Thymus (tissue), 14 donors: ENCODE measurements around the gene FNDC1. TPM values are rescaled to one million over a fixed set of nuclear protein-coding genes. Genes with fewer than 3 reads are reported as not detected.
"Not testable (repeated sequence)": the region's sequence is repeated elsewhere in the genome, so short reads cannot be mapped to it uniquely, and the experiment has no call there.

ENCODE experiments used
- DNase-seq, 9 donors: peaks; one replicate each; pipeline ENCODE4 v3.0.0-alpha.2; 2013; ENCODE audit warnings: low spot score in 9 of 9, low read depth in 6 of 9, missing footprints in 1 of 9
- H3K27ac ChIP-seq, 2 donors: one replicate each; pipeline ENCODE4 v1.5.1; 2013; ENCODE audit warnings: control low read depth in 1 of 2, low read depth in 1 of 2, low read length in 1 of 2, mild to moderate bottlenecking in 1 of 2, moderate library complexity in 1 of 2
- H3K27me3 ChIP-seq, 2 donors: one replicate each; pipeline ENCODE4 v1.5.1; 2013; ENCODE audit warnings: low read length in 1 of 2; ENCODE audit not compliant: control insufficient read depth in 2 of 2, insufficient read depth in 1 of 2
- H3K36me3 ChIP-seq, 2 donors: one replicate each; pipeline ENCODE4 v1.5.1; 2013; ENCODE audit warnings: low read length in 1 of 2, mild to moderate bottlenecking in 1 of 2, moderate library complexity in 1 of 2; ENCODE audit not compliant: control insufficient read depth in 2 of 2, insufficient read depth in 2 of 2
- H3K4me1 ChIP-seq, 2 donors: one replicate each; pipeline ENCODE4 v1.5.1; 2013; ENCODE audit warnings: low read length in 2 of 2; ENCODE audit not compliant: control insufficient read depth in 2 of 2, insufficient read depth in 2 of 2
- H3K4me3 ChIP-seq, 2 donors: one replicate each; pipeline ENCODE4 v1.5.1; 2013; ENCODE audit warnings: low read length in 2 of 2, control low read depth in 1 of 2, mild to moderate bottlenecking in 1 of 2
- H3K9me3 ChIP-seq, 2 donors: one replicate each; pipeline ENCODE4 v1.5.1; 2013; ENCODE audit warnings: low read length in 1 of 2, mild to moderate bottlenecking in 1 of 2; ENCODE audit not compliant: control insufficient read depth in 2 of 2, insufficient read depth in 1 of 2
- WGBS: extraction: QIAGEN DNeasy Blood & Tissue Kit; methylation state at CpG from one replicate; pipeline ENCODE4 v1.1.7; 2013; 5-methylcytosine and 5-hydroxymethylcytosine counted together
- long read RNA-seq, 10 donors: transcript quantifications; one replicate each; lab custom pipeline, GENCODE V29; 2026
- polyA plus RNA-seq: library from polyadenylated mRNA; stranded (reverse); fragments of 200-250 nt; gene quantifications from one replicate; pipeline ENCODE4 v1.2.3, GENCODE V29; 2013
- total RNA-seq: library from RNA; stranded (reverse); fragments of 120-200 nt; gene quantifications from one replicate; pipeline ENCODE4 v1.2.4, GENCODE V29; 2013
- donor health status: healthy.

The FNDC1 gene
- 0.47 TPM for total RNA-seq
- polyA plus RNA-seq = 0.07 TPM
- long read RNA-seq, donor 1 = 0 reads
- long read RNA-seq, donor 2 = 0 reads
- long read RNA-seq, donor 3 = 0 reads
- long read RNA-seq, donor 4 = 0 reads
- long read RNA-seq, donor 5 = 0 reads
- long read RNA-seq, donor 6 = 0 reads
- long read RNA-seq, donor 7 = 0 reads
- long read RNA-seq, donor 8 = 0 reads
- long read RNA-seq, donor 9 = 0 reads
- long read RNA-seq, donor 10 = 0 reads

- DNase-seq = peak in 5 of 9 donors; percentile 20 to 48 (median 27)
- Histone ChIP-seq H3K4me3 (peak within 1 kb of the TSS in 1 of 2 donors; percentile 44), H3K4me1 (peaks cover 4 to 14% of the 10 kb centered on the region in 2 donors), H3K36me3 (no peaks in the 10 kb centered on the region), H3K9me3 (no peaks in the 10 kb centered on the region), H3K27ac (no peak within 1 kb of the TSS), H3K27me3 (peaks cover 50 to 91% of the 10 kb centered on the region in 2 donors)
- WGBS = 1% methylated on average over 59 of the region's 59 CpGs
Observed at GRCh38 chr6:159169193-159169555, at the start of gene FNDC1. FNDC1 (plus strand) TSS chr6:159169400; CDS start chr6:159169597, 197 bp downstream.

- no peaks in the 10 kb centered on the region for H3K9me3 ChIP-seq
- no peak overlapping the region for H3K4me3 ChIP-seq
- H3K4me1 ChIP-seq = peaks cover 0 to 10% of the 10 kb centered on the region in 2 donors
- 96% methylated on average over 7 of the region's 7 CpGs for whole genome bisulfite sequencing
- H3K27me3 ChIP-seq = no peaks in the 10 kb centered on the region
- no peaks in the 10 kb centered on the region for H3K36me3 ChIP-seq
- peak overlapping the region in 1 of 2 donors; percentile 31 for H3K27ac ChIP-seq
- no peak for DNase-seq
Observed at GRCh38 chr6:159119791-159120190, 49.4 kb upstream of the FNDC1 start.

- Histone ChIP-seq H3K9me3 (no peaks in the 10 kb centered on the region), H3K4me1 (peaks cover 0 to 10% of the 10 kb centered on the region in 2 donors), H3K4me3 (no peak overlapping the region), H3K36me3 (no peaks in the 10 kb centered on the region), H3K27me3 (no peaks in the 10 kb centered on the region), H3K27ac (no peak overlapping the region)
- no peak for DNase-seq
- 92% methylated on average over 5 of the region's 5 CpGs for whole genome bisulfite sequencing
Observed at GRCh38 chr6:159121486-159121885, 47.7 kb upstream of the FNDC1 start.

GRCh38 chr6:159122453-159122852 is 46.7 kb upstream of the FNDC1 start:
- Histone ChIP-seq H3K4me1 (peaks cover 0 to 8% of the 10 kb centered on the region in 2 donors), H3K27me3 (no peaks in the 10 kb centered on the region), H3K9me3 (no peaks in the 10 kb centered on the region), H3K36me3 (no peaks in the 10 kb centered on the region), H3K27ac (no peak overlapping the region), H3K4me3 (no peak overlapping the region)
- WGBS = 95% methylated on average over 4 of the region's 4 CpGs
- DNase-seq = no peak

GRCh38 chr6:159123831-159124230 is 45.4 kb upstream of the FNDC1 start:
- not testable (repeated sequence) for H3K36me3 ChIP-seq, H3K4me1 ChIP-seq, H3K27ac ChIP-seq, H3K27me3 ChIP-seq, H3K4me3 ChIP-seq, H3K9me3 ChIP-seq, DNase-seq
- WGBS = 66% methylated on average over 2 of the region's 2 CpGs

- Histone ChIP-seq H3K27me3 (no peaks in the 10 kb centered on the region), H3K9me3 (no peaks in the 10 kb centered on the region), H3K4me3 (no peak overlapping the region), H3K36me3 (no peaks in the 10 kb centered on the region), H3K4me1 (peaks cover 0 to 2% of the 10 kb centered on the region in 2 donors), H3K27ac (no peak overlapping the region)
- DNase-seq = no peak
- 82% methylated on average over 5 of the region's 5 CpGs for WGBS
Observed at GRCh38 chr6:159125014-159125609, 44.1 kb upstream of the FNDC1 start.

GRCh38 chr6:159125951-159126352 is 43.2 kb upstream of the FNDC1 start:
- H3K9me3 ChIP-seq = no peaks in the 10 kb centered on the region
- H3K27me3 ChIP-seq = no peaks in the 10 kb centered on the region
- 95% methylated on average over 5 of the region's 5 CpGs for WGBS
- no peak overlapping the region for H3K27ac ChIP-seq
- DNase-seq = no peak
- H3K4me1 ChIP-seq = peaks cover 0 to 2% of the 10 kb centered on the region in 2 donors
- no peaks in the 10 kb centered on the region for H3K36me3 ChIP-seq
- no peak overlapping the region for H3K4me3 ChIP-seq

- no peaks in the 10 kb centered on the region for H3K27me3 ChIP-seq
- peaks cover 0 to 2% of the 10 kb centered on the region in 2 donors for H3K4me1 ChIP-seq
- no peak for DNase-seq
- H3K27ac ChIP-seq = no peak overlapping the region
- no peaks in the 10 kb centered on the region for H3K9me3 ChIP-seq
- no peaks in the 10 kb centered on the region for H3K36me3 ChIP-seq
- 98% methylated on average over 5 of the region's 5 CpGs for WGBS
- no peak overlapping the region for H3K4me3 ChIP-seq
Observed at GRCh38 chr6:159126590-159126989, 42.6 kb upstream of the FNDC1 start.

GRCh38 chr6:159127701-159128100 is 41.5 kb upstream of the FNDC1 start:
- Histone ChIP-seq H3K9me3 (no peaks in the 10 kb centered on the region), H3K4me1 (peaks cover 0 to 2% of the 10 kb centered on the region in 2 donors), H3K27me3 (no peaks in the 10 kb centered on the region), H3K4me3 (no peak overlapping the region), H3K36me3 (no peaks in the 10 kb centered on the region), H3K27ac (no peak overlapping the region)
- WGBS = 94% methylated on average over 12 of the region's 12 CpGs
- DNase-seq = no peak
